Vagina (tissue), 2 donors: ENCODE measurements around the gene CMSS1. TPM values are rescaled to one million over a fixed set of nuclear protein-coding genes. Genes with fewer than 3 reads are reported as not detected.

Experiments used
- DNase-seq, 2 donors: peaks; one replicate each; pipeline ENCODE4 v3.0.0-alpha.2; 2017; ENCODE audit errors: extremely low spot score in 2 of 2
- H3K27ac ChIP-seq: fragments of 200-600 bp; sonication (generic); one replicate; pipeline ENCODE4 v1.5.1; 2019
- H3K27me3 ChIP-seq: fragments of 200-600 bp; sonication (generic); one replicate; pipeline ENCODE4 v1.5.1; 2019
- H3K36me3 ChIP-seq, 2 donors: fragments of 200-600 bp; sonication (generic); one replicate each; pipeline ENCODE4 v1.5.1; 2017 to 2019
- H3K4me1 ChIP-seq: fragments of 200-600 bp; sonication (generic); one replicate; pipeline ENCODE4 v1.5.1; 2019
- H3K4me3 ChIP-seq, 2 donors: fragments of 200-600 bp; sonication (generic); 1 replicate in 1 of 2; 2 replicates in 1 of 2; pipeline ENCODE4 v1.5.1; 2016 to 2019
- H3K9me3 ChIP-seq: fragments of 200-600 bp; sonication (generic); one replicate; pipeline ENCODE4 v1.5.1; 2019
- POLR2A ChIP-seq, 2 donors: fragments of 450-650 bp; IDR thresholded peaks; one replicate each; pipeline ENCODE4 v1.6.1; 2017; ENCODE audit warnings: antibody characterized with exemption in 2 of 2, mild to moderate bottlenecking in 2 of 2, moderate library complexity in 2 of 2
- POLR2AphosphoS5 ChIP-seq, 2 donors: sonication (generic); formaldehyde crosslinking; IDR thresholded peaks; one replicate each; pipeline ENCODE4 v1.9.0; 2017; ENCODE audit warnings: antibody characterized with exemption in 2 of 2, mild to moderate bottlenecking in 2 of 2, low read depth in 1 of 2; ENCODE audit not compliant: insufficient read depth in 1 of 2
- intact Hi-C: fragments of 100-400 bp; cut with DNase I; formaldehyde crosslinking; loops from one replicate; pipeline ENCODE4 v1.15.1; 2023
- total RNA-seq: library from RNA; depleted of rRNA; stranded (reverse); fragments of >200 nt; gene quantifications from one replicate; pipeline ENCODE4 v1.2.3, GENCODE V29; 2016
- TF ChIP-seq, protein P1 (sequence below), 3 experiments: fragments of 450-650 bp in 2 of 3; fragments of 200-600 bp in 1 of 3; sonication (generic) in 1 of 3; IDR thresholded peaks; one replicate each; pipeline ENCODE4 v1.5.1; 2017 to 2019; ENCODE audit warnings: antibody characterized with exemption in 3 of 3, mild to moderate bottlenecking in 2 of 3, moderate library complexity in 2 of 3

Gene CMSS1
- total RNA-seq, 1 donor from 2014 or later: 21.4 TPM

DNA sequence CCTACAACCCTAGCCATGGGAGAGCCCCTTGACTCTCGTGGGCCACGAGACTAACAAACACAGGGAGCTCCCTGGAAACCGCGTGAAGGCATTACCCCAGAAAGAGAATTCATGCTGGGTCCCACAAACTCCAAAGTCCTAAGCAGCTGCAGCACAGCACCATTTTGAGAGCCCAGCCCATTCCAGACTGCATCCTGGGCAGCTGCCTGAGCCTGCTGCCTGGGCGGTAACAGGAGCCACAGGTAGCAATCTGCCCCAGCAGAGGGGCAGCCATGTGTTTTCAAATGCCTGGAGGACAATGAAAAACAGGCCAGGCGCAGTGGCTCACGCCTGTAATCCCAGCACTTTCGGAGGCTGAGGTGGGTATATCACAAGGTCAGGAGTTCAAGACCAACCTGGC lies 380.2 kb downstream of the CMSS1 start:
- no peak for DNase-seq
- TF ChIP-seq, protein P1, sequence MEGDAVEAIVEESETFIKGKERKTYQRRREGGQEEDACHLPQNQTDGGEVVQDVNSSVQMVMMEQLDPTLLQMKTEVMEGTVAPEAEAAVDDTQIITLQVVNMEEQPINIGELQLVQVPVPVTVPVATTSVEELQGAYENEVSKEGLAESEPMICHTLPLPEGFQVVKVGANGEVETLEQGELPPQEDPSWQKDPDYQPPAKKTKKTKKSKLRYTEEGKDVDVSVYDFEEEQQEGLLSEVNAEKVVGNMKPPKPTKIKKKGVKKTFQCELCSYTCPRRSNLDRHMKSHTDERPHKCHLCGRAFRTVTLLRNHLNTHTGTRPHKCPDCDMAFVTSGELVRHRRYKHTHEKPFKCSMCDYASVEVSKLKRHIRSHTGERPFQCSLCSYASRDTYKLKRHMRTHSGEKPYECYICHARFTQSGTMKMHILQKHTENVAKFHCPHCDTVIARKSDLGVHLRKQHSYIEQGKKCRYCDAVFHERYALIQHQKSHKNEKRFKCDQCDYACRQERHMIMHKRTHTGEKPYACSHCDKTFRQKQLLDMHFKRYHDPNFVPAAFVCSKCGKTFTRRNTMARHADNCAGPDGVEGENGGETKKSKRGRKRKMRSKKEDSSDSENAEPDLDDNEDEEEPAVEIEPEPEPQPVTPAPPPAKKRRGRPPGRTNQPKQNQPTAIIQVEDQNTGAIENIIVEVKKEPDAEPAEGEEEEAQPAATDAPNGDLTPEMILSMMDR (IDR thresholded peaks at IDR 0.05): no peak
- no peak for TF ChIP-seq POLR2A (IDR thresholded peaks at IDR 0.05)
- TF ChIP-seq POLR2AphosphoS5 (IDR thresholded peaks at IDR 0.05; ENCODE audit: insufficient read depth in 1 of 2, low read depth in 1 of 2): no peak
- intact Hi-C loops: no loop called here

DNA sequence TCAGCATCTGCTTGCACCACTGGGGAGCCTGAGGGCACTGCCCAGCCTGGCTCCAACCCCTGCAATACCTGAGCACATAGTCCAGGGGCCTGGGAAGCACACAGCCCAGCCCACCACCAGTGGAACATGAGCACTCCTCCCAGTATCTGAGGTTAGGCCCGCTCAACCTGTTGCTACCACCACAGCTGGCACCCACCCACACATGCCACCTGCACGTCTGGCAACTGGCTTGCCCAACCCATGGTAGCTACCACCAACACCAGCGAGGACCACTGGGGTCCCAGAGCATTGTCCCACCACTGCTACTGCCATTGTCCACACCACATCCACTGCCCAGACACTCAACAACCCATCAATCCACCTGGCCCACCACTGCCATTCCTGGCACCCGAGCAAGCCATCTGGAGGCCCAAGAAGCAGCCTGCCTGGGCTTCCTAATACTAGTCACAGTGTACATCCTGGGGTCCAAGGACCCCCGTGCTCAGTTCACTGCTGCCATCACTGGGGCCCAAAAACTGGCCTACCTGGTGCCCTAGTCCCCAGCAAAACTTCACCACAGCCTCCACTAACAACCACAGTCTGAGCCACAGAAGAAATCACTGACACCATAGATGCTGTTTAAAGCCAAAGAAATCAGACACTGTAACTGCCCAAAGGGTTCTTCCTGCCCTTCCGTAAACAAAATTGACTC lies 381.1 kb downstream of the CMSS1 start:
- Histone ChIP-seq H3K27me3 (no peaks in the 10 kb centered on the region), H3K4me1 (no peaks in the 10 kb centered on the region), H3K9me3 (no peaks in the 10 kb centered on the region), H3K4me3 (no peak overlapping the region), H3K36me3 (no peaks in the 10 kb centered on the region), H3K27ac (no peak overlapping the region)
- TF ChIP-seq, protein P1 (IDR thresholded peaks at IDR 0.05): no peak
- TF ChIP-seq POLR2A (IDR thresholded peaks at IDR 0.05) (no peak), POLR2AphosphoS5 (IDR thresholded peaks at IDR 0.05; ENCODE audit: insufficient read depth in 1 of 2, low read depth in 1 of 2) (no peak)
- intact Hi-C loops: no loop called here
- DNase-seq: no peak

More for the DNA sequence above, 380.2 kb downstream of the CMSS1 start:
- H3K27me3 ChIP-seq: no peaks in the 10 kb centered on the region
- H3K4me3 ChIP-seq: no peak overlapping the region
- no peaks in the 10 kb centered on the region for H3K4me1 ChIP-seq
- H3K9me3 ChIP-seq: no peaks in the 10 kb centered on the region
- H3K36me3 ChIP-seq: no peaks in the 10 kb centered on the region
- no peak overlapping the region for H3K27ac ChIP-seq

DNA sequence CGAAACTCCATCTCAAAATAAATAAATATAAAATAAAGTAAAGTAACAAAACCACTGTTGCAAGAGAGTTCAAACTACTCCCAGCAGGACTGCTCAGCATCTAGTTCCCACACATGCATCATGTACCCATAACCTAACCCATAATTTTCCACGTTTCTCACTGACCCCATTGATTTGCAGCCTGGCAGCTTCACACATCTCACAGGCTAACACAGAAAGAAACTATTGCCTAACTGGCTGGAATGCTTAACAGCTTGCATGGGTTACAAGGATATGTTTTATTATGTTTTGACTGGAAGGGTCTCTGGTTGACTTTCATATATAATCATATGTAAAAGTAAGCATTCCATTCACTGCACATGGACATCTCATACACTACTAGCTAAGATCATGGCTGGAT lies 387.5 kb downstream of the CMSS1 start:
- intact Hi-C loops: no loop called here
- H3K36me3 ChIP-seq: no peaks in the 10 kb centered on the region
- H3K27ac ChIP-seq: no peak overlapping the region
- H3K4me1 ChIP-seq: peaks cover 6% of the 10 kb centered on the region
- no peaks in the 10 kb centered on the region for H3K27me3 ChIP-seq
- DNase-seq: no peak
- H3K4me3 ChIP-seq: no peak overlapping the region
- TF ChIP-seq, protein P1 (IDR thresholded peaks at IDR 0.05): no peak
- TF ChIP-seq POLR2AphosphoS5 (IDR thresholded peaks at IDR 0.05; ENCODE audit: insufficient read depth in 1 of 2, low read depth in 1 of 2) (no peak), POLR2A (IDR thresholded peaks at IDR 0.05) (no peak)
- H3K9me3 ChIP-seq: no peaks in the 10 kb centered on the region

DNA sequence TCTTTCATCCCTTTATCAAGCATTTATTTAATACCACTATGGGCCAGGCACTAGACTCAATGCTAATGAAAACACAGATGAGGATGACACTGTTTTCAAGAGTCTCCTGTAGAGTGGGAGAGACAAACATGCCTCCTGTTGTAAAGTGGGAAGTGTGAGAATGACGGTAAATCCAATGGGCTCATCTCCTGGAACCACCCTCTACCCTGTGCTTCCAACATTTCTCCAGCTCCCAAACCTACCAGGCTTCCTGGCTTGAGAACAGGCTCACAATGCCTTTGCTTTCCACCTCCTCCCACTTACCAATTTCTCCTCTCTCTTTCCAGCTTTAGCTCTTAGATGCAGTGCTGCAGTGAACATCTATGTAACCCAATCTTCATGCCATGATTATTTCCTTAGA lies 389.0 kb downstream of the CMSS1 start:
- TF ChIP-seq, protein P1 (IDR thresholded peaks at IDR 0.05): no peak
- TF ChIP-seq POLR2A (IDR thresholded peaks at IDR 0.05): no peak
- TF ChIP-seq POLR2AphosphoS5 (IDR thresholded peaks at IDR 0.05; ENCODE audit: insufficient read depth in 1 of 2, low read depth in 1 of 2): no peak
- H3K4me3 ChIP-seq: no peak overlapping the region
- DNase-seq: no peak
- no peaks in the 10 kb centered on the region for H3K36me3 ChIP-seq
- no peak overlapping the region for H3K27ac ChIP-seq
- peaks cover 22% of the 10 kb centered on the region for H3K4me1 ChIP-seq
- H3K9me3 ChIP-seq: no peaks in the 10 kb centered on the region
- no peaks in the 10 kb centered on the region for H3K27me3 ChIP-seq
- intact Hi-C loops: no loop called here

DNA sequence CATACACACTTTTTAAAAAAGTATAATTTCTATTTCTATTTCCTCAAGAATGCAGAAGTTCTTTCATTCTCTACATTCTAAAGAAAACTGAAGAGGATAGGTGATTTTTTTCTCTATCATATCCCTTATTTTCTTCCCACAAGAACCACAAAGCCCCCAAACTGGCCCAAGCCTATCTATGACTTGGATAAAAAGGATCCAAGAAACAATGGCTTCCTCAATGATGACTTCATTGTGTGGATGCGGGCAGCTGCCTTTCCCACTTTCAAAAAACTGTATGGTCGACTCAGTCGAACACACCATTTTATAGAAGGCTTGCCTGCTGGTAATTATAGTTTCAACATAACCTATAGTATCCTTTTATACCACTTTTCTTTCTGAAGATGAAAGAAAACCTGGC lies 390.2 kb downstream of the CMSS1 start:
- intact Hi-C loops: no loop called here
- DNase-seq: no peak
- TF ChIP-seq, protein P1 (IDR thresholded peaks at IDR 0.05): no peak
- TF ChIP-seq POLR2AphosphoS5 (IDR thresholded peaks at IDR 0.05; ENCODE audit: insufficient read depth in 1 of 2, low read depth in 1 of 2): no peak
- no peak for TF ChIP-seq POLR2A (IDR thresholded peaks at IDR 0.05)
- no peaks in the 10 kb centered on the region for H3K36me3 ChIP-seq
- peaks cover 23% of the 10 kb centered on the region for H3K4me1 ChIP-seq
- H3K4me3 ChIP-seq: no peak overlapping the region
- H3K27me3 ChIP-seq: no peaks in the 10 kb centered on the region
- no peaks in the 10 kb centered on the region for H3K9me3 ChIP-seq
- no peak overlapping the region for H3K27ac ChIP-seq
